NCI-H1417 treated with DMSO at 0.1 percent for 48 hours (cell line): ENCODE measurements around the gene CNTNAP2.
A peak's percentile ranks its signal among the peaks of the same experiment; 100 is the strongest.

Experiments used
- DNase-seq: peaks from one replicate; lab custom pipeline; 2025; lab: John Stamatoyannopoulos, UW

CNTNAP2 gene

GRCh38 chr7:146591976-146592375, 475.4 kb downstream of the CNTNAP2 start:
- DNase-seq, result no peak

DNA sequence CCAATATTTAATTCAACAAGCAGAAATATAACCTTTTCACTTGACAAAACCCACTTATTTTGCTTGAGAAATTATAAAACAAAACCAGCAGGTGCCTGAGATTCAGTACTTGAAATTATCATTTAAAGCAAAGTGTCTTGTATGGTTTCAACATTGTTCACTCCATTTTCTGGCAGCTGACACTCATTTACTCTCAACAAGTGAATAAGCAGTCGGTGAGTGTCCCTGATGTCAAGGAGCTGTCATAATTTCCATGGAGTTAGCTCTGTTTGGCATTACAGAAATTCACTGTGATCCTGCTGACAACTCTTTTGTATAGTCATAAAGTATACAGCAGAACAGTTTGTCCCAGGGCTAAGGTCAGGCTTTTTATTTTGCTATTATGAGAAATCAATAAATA, 490.0 kb downstream of the CNTNAP2 start:
- no peak for DNase-seq

- DNase-seq, result no peak
Measured at GRCh38 chr7:146619641-146620040, 503.0 kb downstream of the CNTNAP2 start.

GRCh38 chr7:146626912-146627311, 510.3 kb downstream of the CNTNAP2 start:
- no peak for DNase-seq

GRCh38 chr7:146635205-146636032, 518.8 kb downstream of the CNTNAP2 start:
- peak; percentile 97 for DNase-seq

GRCh38 chr7:146636033-146636356, 519.4 kb downstream of the CNTNAP2 start:
- DNase-seq, result no peak

DNA sequence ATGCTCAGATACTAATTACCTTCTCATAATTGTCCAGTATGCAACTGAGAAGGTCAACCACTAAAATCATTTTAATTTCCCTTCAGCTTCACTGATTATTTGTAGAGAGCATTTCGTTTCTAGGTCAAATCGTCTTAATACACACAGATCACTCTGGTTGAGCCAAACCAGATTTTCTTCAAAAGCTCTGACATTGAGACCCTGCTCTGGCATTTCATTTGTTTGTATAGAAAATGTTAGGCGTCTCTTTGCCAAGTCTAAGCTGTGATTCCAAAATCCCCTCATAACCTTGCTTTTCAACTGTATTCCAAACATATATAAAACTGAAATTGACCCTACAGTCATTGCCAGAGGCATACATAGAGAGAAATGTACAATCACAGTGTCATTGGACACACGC, 520.0 kb downstream of the CNTNAP2 start:
- no peak for DNase-seq

- no peak for DNase-seq
Measured at GRCh38 chr7:146639291-146639690, 522.7 kb downstream of the CNTNAP2 start.

DNA sequence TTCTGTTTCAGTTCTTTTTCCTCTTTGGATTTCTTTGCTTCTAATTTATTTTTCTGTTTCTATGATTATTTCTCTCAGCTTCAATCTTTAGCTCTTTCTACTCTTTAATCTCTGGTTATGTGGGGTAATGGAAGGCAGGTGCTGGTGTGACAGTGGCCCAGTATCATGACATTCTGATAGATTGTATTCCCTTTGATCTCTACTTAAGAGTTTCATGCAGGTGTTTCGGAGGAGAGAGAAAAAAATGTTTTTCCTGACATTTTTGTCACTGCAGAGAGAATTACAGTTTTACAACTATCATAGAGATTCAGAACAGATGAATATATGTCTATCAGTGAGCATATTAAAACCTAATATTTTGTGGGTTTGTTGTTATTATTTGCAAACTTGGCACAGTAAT, 524.9 kb downstream of the CNTNAP2 start:
- DNase-seq, result no peak

DNA sequence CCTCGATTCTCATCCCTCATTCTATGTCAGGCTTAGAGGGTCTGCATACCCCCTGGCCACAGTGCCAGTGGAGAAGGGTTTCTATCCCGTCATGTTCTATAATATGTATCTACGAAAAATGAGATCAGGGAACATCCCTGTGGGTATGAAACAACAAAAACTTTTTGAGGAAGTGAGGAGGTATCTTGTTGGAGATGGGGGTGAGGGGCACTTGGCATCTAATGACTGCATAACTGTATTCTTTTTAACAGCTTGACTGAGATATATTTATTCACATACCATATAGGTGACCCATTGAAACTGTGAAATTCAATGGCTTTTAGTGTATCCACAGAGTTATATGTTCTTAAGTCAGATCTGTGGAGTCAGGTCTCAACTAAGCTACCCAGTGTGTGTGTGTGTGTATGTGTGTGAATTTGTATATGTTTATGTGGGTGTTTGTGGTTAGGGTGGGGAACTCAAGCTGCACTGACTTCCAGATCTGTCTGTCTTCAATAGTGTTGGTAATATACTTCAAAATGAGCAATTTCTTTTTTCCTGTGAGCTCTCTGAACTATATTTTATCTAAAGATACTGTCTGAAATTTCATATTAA, 528.9 kb downstream of the CNTNAP2 start:
- no peak for DNase-seq

DNA sequence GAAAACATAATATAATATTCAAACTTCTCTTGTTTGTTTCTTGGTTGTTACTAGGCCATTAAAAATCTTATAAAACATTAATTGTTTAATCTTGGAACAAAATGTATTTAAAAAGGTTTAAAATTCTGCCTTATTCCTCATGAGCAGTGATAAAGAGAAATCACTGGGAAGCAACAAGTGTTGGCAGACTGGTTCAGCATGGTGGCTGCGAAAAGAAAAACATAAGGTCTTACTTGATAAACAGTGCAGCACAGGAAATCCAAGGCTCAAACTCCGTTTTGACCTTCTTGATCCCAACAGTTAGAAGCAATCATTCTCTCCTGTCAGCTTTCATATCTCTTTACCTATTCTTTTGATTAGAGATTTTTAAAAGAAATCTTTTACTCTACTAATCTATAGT, 530.8 kb downstream of the CNTNAP2 start:
- DNase-seq, result no peak

DNA sequence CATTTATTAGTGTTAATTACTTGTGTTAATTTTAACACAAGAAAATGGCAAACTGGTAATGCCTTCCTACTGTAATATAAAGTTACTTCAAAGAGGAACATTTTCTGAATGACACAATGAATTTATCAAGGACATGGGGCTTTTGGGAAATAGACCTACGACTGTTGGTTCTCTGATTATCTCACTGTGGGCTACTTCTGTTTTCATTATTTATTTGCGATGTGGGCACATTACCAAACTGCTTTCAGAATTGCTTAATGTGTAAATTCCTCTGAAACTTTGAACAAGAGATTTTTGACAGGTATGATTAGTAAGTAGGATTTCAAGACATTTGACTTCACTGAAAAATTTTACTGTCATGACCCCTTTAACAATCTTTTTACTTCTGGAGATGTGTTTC, 535.6 kb downstream of the CNTNAP2 start:
- no peak for DNase-seq

GRCh38 chr7:146654048-146654447, 537.4 kb downstream of the CNTNAP2 start:
- peak; percentile 86 for DNase-seq

DNA sequence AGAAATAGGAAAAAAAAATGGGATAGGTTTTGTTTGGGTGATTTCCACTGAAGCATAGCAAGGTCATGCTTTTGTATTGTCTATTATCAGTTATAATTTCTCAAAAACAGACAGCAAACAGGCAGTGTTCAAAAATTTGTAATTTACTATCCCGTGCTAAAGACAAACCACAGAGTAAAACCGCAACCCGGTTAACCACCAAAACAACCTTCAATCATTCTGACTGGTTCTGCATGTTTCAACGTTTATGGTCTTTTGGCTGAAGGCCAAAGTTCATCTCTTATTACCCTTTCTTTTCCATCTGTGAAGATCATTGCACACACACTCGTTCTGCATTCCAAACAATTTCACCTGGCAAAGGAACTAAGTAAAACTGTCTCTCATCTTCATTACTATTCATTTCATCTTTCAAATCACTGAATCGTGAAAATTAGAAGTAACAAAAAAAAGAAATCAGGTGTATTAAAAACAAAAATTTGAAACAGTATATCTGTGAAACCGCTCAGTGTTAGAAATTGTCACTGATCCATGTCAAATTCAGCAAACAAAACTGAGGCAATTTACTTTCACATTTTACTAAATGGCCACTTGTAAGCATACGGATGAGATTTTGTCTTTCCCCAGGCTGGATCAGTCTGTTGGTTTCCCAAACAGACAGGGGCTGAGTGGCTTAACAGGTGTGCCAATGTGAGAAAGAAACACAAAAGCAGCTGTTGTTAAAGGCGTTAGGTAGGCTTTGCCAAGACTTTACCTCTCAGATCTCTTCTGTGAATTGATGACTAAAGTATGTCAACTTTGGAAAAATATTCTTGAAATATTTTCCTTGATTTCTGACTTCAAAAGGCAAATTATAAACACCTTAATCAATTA, 539.6 kb downstream of the CNTNAP2 start:
- peak; percentile 85 for DNase-seq

GRCh38 chr7:146656988-146657387, 540.4 kb downstream of the CNTNAP2 start:
- no peak for DNase-seq

DNA sequence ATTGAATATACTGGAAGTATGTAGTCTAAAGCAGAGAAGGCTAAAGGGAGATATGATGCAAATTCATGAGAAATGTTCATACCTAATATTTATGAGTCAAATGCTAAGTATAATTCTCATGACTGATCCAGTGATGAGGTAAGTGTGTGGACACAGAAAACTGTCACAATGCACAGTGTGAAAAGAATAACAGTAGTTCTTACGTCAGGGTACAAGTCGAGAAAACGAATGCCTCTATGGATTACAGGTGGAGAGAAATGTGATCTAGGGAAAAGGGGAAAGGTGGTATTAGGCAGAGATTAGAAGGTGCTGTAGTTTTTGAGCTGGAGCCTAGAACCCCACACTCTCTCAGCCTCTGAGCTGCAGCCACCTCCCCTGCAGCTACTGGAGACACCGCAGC, 542.0 kb downstream of the CNTNAP2 start:
- no peak for DNase-seq

GRCh38 chr7:146659732-146660131, 543.1 kb downstream of the CNTNAP2 start:
- no peak for DNase-seq

GRCh38 chr7:146660839-146661238, 544.2 kb downstream of the CNTNAP2 start:
- no peak for DNase-seq

DNA sequence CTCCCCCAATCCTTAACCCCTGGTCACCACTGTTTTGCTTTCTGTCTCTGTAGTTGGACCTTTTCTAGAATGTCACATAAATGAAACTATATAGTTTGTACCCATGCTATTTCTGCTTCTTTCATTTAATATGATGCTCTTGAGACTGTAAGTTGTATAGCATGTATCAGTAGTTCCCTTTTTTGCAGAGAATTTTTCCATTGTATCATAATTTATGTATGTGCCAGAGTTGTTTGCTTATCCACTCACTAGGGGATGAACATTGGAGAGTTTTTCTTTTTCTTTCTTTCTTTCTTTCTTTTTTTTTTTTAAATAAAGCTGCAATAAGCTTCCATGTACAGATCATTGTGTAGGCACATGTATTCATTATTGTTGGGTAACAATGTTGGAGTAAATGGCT, 544.8 kb downstream of the CNTNAP2 start:
- no peak for DNase-seq

DNA sequence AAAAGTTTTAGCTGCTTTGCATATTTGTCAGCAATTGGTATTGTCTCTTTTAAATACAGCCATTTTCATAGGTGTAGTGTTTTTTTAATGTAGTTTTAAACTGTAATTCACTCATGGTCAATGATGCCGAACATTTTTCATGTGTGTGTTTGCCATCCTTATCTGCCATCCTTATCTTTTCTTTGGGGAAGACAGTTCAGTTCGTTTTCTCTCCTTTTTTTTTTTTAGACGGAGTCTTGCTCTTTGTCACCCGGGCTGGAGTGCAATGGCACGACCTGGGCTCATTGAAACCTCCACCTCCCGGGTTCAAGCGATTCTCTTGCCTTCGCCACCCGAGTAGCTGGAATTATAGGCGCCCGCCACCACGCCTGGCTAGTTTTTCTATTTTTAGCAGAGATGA, 545.3 kb downstream of the CNTNAP2 start:
- no peak for DNase-seq

DNA sequence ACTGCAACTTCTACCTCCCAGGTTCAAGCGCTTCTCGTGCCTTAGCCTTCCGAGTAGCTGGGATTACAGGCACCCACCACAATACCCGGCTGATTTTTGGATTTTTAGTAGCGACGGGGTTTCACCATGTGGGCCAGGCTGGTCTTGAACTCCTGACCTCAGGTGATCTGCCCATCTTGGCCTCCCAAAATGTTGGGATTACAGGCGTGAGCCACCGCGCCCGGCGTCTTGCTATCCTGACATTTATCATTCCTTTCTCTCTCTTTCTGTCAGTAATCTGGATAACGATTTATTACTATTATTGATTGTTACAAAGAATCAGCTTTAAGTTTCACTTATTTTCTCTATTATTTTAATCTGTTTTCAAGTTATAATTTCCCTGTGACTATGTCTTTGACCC, 548.4 kb downstream of the CNTNAP2 start:
- DNase-seq, result no peak

- DNase-seq, result no peak
Measured at GRCh38 chr7:146670532-146670931, 553.9 kb downstream of the CNTNAP2 start.

GRCh38 chr7:146681487-146681886, 564.9 kb downstream of the CNTNAP2 start:
- no peak for DNase-seq
